B cell (primary cell): ENCODE measurements around the gene NSD1. TPM values are rescaled to one million over a fixed set of nuclear protein-coding genes. Genes with fewer than 3 reads are reported as not detected.

Experiments used
- ATAC-seq: fragments of 200-7000 bp; cut with Tn5 transposase; one replicate; pipeline ENCODE4 v1.10.0; 2021; ENCODE audit warnings: low read depth, mild to moderate bottlenecking, moderate number of reproducible peaks, moderate library complexity
- CTCF ChIA-PET: fragments of 350-600 bp; sonication (Branson Sonifier 250); formaldehyde crosslinking; loops from one replicate; lab custom pipeline; 2021; ENCODE audit warnings: antibody characterized with exemption, inconsistent platforms; lab: Charles Lee
- POLR2A ChIA-PET: fragments of 350-600 bp; sonication (Branson Sonifier 250); formaldehyde crosslinking; loops from one replicate; lab custom pipeline; 2021; ENCODE audit warnings: antibody characterized with exemption; lab: Charles Lee
- DNase-seq: peaks from one replicate; pipeline ENCODE4 v3.0.0; 2013
- H2AFZ ChIP-seq: 2 replicates; pipeline ENCODE4 v1.6.1; 2012; ENCODE audit warnings: mild to moderate bottlenecking, low read depth, low read length; ENCODE audit not compliant: insufficient read depth, poor library complexity, severe bottlenecking
- H3K27ac ChIP-seq, 2 donors: 1 replicate in 1 of 2; 2 replicates in 1 of 2; pipeline ENCODE4 v1.5.1; 2012 to 2013; ENCODE audit warnings: low read length in 2 of 2, mild to moderate bottlenecking in 2 of 2, moderate library complexity in 1 of 2
- H3K27me3 ChIP-seq, 4 experiments: fragments of 200-600 bp in 1 of 4; sonication (generic) in 1 of 4; replicated peaks in 1 of 4; 1 replicate in 2 of 4; 2 replicates in 2 of 4; pipeline versions ENCODE4 v1.6.1 to v1.7.0; 2013 to 2016; ENCODE audit warnings: low read length in 3 of 4, mild to moderate bottlenecking in 2 of 4, mixed read lengths in 1 of 4, moderate library complexity in 1 of 4; ENCODE audit not compliant: insufficient read depth in 4 of 4, control insufficient read depth in 3 of 4; ENCODE audit errors: control extremely low read depth in 1 of 4
- H3K36me3 ChIP-seq, 2 experiments: replicated peaks in 1 of 2; 1 replicate in 1 of 2; 2 replicates in 1 of 2; pipeline versions ENCODE4 v1.6.1 to v1.7.1; 2013; ENCODE audit warnings: low read length in 1 of 2; ENCODE audit not compliant: insufficient read depth in 2 of 2, control insufficient read depth in 1 of 2; ENCODE audit errors: control extremely low read depth in 1 of 2, extremely low read depth in 1 of 2
- H3K4me1 ChIP-seq, 2 donors: fragments of 200-600 bp in 1 of 2; sonication (generic) in 1 of 2; 1 replicate in 1 of 2; 2 replicates in 1 of 2; pipeline versions ENCODE4 v1.5.1 to v1.6.1; 2013 to 2017; ENCODE audit warnings: low read length in 2 of 2; ENCODE audit not compliant: control insufficient read depth in 2 of 2, insufficient read depth in 2 of 2
- H3K4me2 ChIP-seq: replicated peaks from 2 replicates; pipeline ENCODE3; 2012; ENCODE audit warnings: mild to moderate bottlenecking, low read depth, low read length; ENCODE audit not compliant: poor library complexity, severe bottlenecking
- H3K4me3 ChIP-seq, 5 experiments: fragments of 200-600 bp in 1 of 5; sonication (generic) in 1 of 5; 1 replicate in 3 of 5; 2 replicates in 2 of 5; pipeline versions ENCODE4 v1.5.1 to v1.7.0; 2011 to 2016; ENCODE audit warnings: low read length in 4 of 5, mild to moderate bottlenecking in 4 of 5, low read depth in 2 of 5, control low read depth in 1 of 5, moderate library complexity in 1 of 5; ENCODE audit not compliant: insufficient read depth in 1 of 5; ENCODE audit errors: control extremely low read depth in 1 of 5, extremely low read depth in 1 of 5
- H3K79me2 ChIP-seq: fragments of 200-600 bp; sonication (generic); one replicate; pipeline ENCODE4 v1.6.0; 2016; ENCODE audit warnings: low read length; ENCODE audit not compliant: control insufficient read depth, insufficient read depth
- H3K9ac ChIP-seq: fragments of 200-600 bp; sonication (generic); 2 replicates; pipeline ENCODE4 v1.6.1; 2017; ENCODE audit warnings: mild to moderate bottlenecking, low read length, moderate library complexity
- H3K9me3 ChIP-seq, 3 donors: one replicate each; pipeline versions ENCODE4 v1.6.1 to v1.7.1; 2013; ENCODE audit warnings: low read length in 2 of 3; ENCODE audit not compliant: control insufficient read depth in 2 of 3, insufficient read depth in 1 of 3; ENCODE audit errors: control extremely low read depth in 1 of 3
- H4K20me1 ChIP-seq: 2 replicates; pipeline ENCODE4 v1.6.0; 2012; ENCODE audit warnings: mild to moderate bottlenecking, low read length; ENCODE audit not compliant: insufficient read depth, control insufficient read depth, poor library complexity, severe bottlenecking
- H3K27ac Mint-ChIP-seq: one replicate; pipeline ENCODE4 v1.8.0; 2021; ENCODE audit warnings: mixed read lengths
- H3K27me3 Mint-ChIP-seq: one replicate; pipeline ENCODE4 v1.8.0; 2021; ENCODE audit warnings: mixed read lengths
- H3K4me1 Mint-ChIP-seq: one replicate; pipeline ENCODE4 v1.8.0; 2021; ENCODE audit warnings: mixed read lengths
- H3K4me3 Mint-ChIP-seq: one replicate; pipeline ENCODE4 v1.8.0; 2021; ENCODE audit warnings: mixed read lengths
- H3K9me3 Mint-ChIP-seq: one replicate; pipeline ENCODE4 v1.8.0; 2022; ENCODE audit warnings: mixed read lengths; ENCODE audit not compliant: insufficient read depth
- EZH2 ChIP-seq: IDR thresholded peaks from 2 replicates; pipeline ENCODE4 v1.6.1; 2012; ENCODE audit warnings: borderline replicate concordance, low read depth, mild to moderate bottlenecking, moderate library complexity, low read length; ENCODE audit not compliant: insufficient read depth, poor library complexity, severe bottlenecking
- WGBS: methylation state at CpG from one replicate; pipeline ENCODE4 v1.1.5; 2013; ENCODE audit warnings: missing lambda C conversion rate; ENCODE audit not compliant: insufficient coverage; 5-methylcytosine and 5-hydroxymethylcytosine counted together
- intact Hi-C: fragments of 100-400 bp; cut with micrococcal nuclease; formaldehyde crosslinking; loops from one replicate; pipeline ENCODE4 v1.10.0; 2022
- polyA plus RNA-seq: library from polyadenylated mRNA; depleted of rRNA; stranded (reverse); fragments of >200 nt; gene quantifications from 2 replicates; pipeline ENCODE4 v1.2.3, GENCODE V29; 2012
- total RNA-seq, 2 donors: library from RNA; stranded (reverse); fragments of 120-200 nt in 1 of 2; gene quantifications; 1 replicate in 1 of 2; 2 replicates in 1 of 2; pipeline versions ENCODE4 v1.2.3 to v1.2.4, GENCODE V29; 2013 to 2022
- TF ChIP-seq, protein P1 (sequence below): fragments of 200-600 bp; IDR thresholded peaks from one replicate; pipeline ENCODE4 v1.8.0; 2022; ENCODE audit warnings: antibody characterized with exemption, mild to moderate bottlenecking

The NSD1 gene
- total and polyA plus RNA-seq, 2 donors (not counting 1 experiment from before 2014, with no cell fraction given), result 10.8 to 145 TPM

DNA sequence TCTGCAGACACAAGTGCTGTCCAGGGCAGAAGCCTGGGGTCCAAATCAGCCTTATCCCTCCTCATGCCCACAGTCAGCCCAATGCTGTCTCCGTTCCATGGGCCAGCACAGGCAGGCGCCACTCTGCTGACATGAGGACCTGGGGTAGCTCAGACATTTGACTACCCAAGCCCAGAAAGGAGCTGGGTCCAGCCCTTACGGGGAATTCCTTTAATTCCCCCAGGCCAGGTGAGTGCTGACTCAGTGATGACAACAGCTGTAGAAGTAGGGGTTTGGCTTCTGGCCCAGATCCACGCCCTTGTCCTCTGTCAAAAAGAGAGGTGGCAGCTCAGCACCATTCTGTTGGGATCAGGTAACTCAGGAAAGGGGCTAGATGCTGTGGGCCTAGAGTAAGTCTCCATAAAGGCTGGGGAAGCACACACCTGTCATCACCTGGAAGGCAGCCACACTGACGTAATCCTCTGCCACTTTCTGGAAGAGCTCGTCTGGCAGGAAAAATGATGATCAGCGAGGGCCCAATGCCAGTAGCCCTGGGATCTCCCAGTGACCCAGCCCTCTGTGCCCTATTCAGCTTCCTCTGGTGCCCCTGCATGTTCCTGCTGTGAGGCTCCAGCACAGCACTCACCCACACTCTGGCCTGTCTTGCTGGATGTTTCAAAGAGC, 168.1 kb downstream of the NSD1 start:
- H2AFZ ChIP-seq, result no peak overlapping the region
- peak; percentile 11 for ATAC-seq

More for the DNA sequence above, 168.1 kb downstream of the NSD1 start:
- H3K4me1 Mint-ChIP-seq, result peaks cover 83% of the 10 kb centered on the region
- H3K9me3 Mint-ChIP-seq, result no peaks in the 10 kb centered on the region
- peaks cover 2 to 31% of the 10 kb centered on the region in 2 experiments for H3K36me3 ChIP-seq
- intact Hi-C loops, result loop anchor here (2.0 to 5.0 kb wide), 4 partner anchors 169 to 301 kb away; partner anchors contain the start of genes B4GALT7, DOK3 and NSD1
- POLR2A ChIA-PET, result interaction anchor here (0.6 to 1.2 kb wide), 3 partner anchors 9 to 316 kb away, joined by 3 read pairs; no protein-coding TSS in a partner anchor
- H3K9ac ChIP-seq, result peak overlapping the region; percentile 93
- peak overlapping the region; percentile 93 for H3K27ac Mint-ChIP-seq
- peaks cover 60 to 78% of the 10 kb centered on the region in 2 donors for H3K4me1 ChIP-seq
- no peaks in the 10 kb centered on the region for H3K27me3 Mint-ChIP-seq
- peak overlapping the region; percentile 87 for H3K4me2 ChIP-seq
- peak overlapping the region; percentile 79 to 81 for H3K27ac ChIP-seq
- H3K4me3 Mint-ChIP-seq, result peak overlapping the region; percentile 95
- H3K27me3 ChIP-seq, result no peaks in the 10 kb centered on the region
- peak; percentile 53 for DNase-seq
- WGBS, result 70% methylated on average over 7 of the region's 7 CpGs
- TF ChIP-seq EZH2, result no peak
- TF ChIP-seq, protein P1, sequence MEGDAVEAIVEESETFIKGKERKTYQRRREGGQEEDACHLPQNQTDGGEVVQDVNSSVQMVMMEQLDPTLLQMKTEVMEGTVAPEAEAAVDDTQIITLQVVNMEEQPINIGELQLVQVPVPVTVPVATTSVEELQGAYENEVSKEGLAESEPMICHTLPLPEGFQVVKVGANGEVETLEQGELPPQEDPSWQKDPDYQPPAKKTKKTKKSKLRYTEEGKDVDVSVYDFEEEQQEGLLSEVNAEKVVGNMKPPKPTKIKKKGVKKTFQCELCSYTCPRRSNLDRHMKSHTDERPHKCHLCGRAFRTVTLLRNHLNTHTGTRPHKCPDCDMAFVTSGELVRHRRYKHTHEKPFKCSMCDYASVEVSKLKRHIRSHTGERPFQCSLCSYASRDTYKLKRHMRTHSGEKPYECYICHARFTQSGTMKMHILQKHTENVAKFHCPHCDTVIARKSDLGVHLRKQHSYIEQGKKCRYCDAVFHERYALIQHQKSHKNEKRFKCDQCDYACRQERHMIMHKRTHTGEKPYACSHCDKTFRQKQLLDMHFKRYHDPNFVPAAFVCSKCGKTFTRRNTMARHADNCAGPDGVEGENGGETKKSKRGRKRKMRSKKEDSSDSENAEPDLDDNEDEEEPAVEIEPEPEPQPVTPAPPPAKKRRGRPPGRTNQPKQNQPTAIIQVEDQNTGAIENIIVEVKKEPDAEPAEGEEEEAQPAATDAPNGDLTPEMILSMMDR, result no peak
- peaks cover 41% of the 10 kb centered on the region for H3K79me2 ChIP-seq
- no peaks in the 10 kb centered on the region for H3K9me3 ChIP-seq
- peaks cover 26% of the 10 kb centered on the region for H4K20me1 ChIP-seq
- H3K4me3 ChIP-seq, result no peak overlapping the region
- CTCF ChIA-PET, result interaction anchor here (0.8 to 3.8 kb wide), 7 partner anchors 8 to 188 kb away, joined by 3 to 26 read pairs (median 5); partner anchors contain the start of gene MXD3
